Fibroblast of the aortic adventitia (primary cell): ENCODE measurements around the gene ENTPD6. TPM values are rescaled to one million over a fixed set of nuclear protein-coding genes. Genes with fewer than 3 reads are reported as not detected.

Experiments used
- DNase-seq: peaks from one replicate; pipeline ENCODE4 v3.0.0-alpha.2; 2010; ENCODE audit warnings: low read depth
- H3K4me3 ChIP-seq: 2 replicates; pipeline ENCODE4 v1.5.1; 2011; ENCODE audit warnings: low read depth, mild to moderate bottlenecking, control low read depth, low read length, moderate library complexity
- total RNA-seq: library from RNA; depleted of rRNA; stranded (reverse); fragments of >200 nt; gene quantifications from 2 replicates; pipeline ENCODE4 v1.2.3, GENCODE V29; 2012; ENCODE audit warnings: low replicate concordance
- TF ChIP-seq, protein P1 (sequence below): IDR thresholded peaks from 2 replicates; pipeline ENCODE4 v1.5.1; 2011; ENCODE audit warnings: mild to moderate bottlenecking, low read length, control low read depth, inconsistent platforms; ENCODE audit not compliant: insufficient read depth

The ENTPD6 gene
- total RNA-seq, 1 donor = 40.5 TPM

DNA sequence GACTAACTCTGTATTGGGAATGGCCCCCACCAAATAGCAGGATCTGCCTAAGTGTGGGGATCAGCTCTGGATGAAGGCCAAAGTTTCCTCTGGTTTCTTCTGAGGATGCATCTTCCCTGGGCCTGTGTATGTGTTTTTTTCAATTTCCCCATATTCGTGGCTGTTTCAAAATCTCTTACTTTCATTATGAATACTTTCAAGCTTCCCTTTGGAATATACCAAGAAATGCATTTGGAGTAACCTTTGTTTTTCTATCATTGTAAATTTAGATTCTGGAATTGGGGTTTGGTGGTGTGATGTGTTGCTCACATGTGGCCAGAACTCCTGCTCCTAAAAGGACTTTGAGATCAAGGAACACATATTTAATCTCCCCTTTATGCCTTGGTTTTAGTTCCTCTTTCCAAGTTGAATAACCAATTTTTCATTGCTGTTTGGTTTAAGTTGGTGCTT is 8.4 kb downstream of the ENTPD6 start:
- no peak for DNase-seq
- H3K4me3 ChIP-seq = no peak overlapping the region
- TF ChIP-seq, protein P1, sequence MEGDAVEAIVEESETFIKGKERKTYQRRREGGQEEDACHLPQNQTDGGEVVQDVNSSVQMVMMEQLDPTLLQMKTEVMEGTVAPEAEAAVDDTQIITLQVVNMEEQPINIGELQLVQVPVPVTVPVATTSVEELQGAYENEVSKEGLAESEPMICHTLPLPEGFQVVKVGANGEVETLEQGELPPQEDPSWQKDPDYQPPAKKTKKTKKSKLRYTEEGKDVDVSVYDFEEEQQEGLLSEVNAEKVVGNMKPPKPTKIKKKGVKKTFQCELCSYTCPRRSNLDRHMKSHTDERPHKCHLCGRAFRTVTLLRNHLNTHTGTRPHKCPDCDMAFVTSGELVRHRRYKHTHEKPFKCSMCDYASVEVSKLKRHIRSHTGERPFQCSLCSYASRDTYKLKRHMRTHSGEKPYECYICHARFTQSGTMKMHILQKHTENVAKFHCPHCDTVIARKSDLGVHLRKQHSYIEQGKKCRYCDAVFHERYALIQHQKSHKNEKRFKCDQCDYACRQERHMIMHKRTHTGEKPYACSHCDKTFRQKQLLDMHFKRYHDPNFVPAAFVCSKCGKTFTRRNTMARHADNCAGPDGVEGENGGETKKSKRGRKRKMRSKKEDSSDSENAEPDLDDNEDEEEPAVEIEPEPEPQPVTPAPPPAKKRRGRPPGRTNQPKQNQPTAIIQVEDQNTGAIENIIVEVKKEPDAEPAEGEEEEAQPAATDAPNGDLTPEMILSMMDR = no peak

DNA sequence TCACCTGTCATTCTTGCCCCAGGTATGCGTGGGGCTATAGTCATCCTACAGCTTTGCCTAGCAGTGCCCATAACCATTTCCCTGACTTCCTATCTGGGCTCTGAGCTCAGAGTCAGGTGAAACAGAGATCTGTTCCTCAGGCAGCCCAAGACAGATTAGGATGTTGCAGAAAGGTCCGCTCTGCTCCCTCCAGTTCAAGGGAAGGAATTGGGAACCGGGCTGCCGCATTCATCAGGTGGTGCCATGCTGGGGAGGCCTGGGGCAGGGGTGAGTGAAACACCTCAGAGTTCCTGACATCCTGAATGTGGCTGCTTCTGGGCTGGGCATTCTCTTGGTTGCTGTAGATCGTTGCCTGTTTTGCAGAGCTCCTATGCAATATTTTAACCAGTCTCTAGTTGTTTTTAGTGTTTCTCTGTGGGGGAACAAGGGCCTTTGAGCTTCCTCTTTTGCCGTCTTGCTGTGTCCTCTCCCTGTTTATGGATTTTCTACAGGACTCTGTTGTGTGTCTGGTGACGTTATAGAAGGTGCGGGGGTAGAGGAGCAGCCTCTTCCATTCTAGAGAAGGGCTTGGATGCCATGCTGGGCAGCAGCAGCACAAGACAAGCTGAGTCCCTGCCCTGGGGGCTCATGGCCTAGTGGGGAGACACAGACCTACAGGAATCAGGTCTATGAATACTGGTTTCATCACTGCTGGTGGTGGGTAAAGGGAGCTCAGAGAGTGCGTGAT is 9.2 kb downstream of the ENTPD6 start:
- H3K4me3 ChIP-seq = no peak overlapping the region
- DNase-seq = no peak
- TF ChIP-seq, protein P1 = no peak

DNA sequence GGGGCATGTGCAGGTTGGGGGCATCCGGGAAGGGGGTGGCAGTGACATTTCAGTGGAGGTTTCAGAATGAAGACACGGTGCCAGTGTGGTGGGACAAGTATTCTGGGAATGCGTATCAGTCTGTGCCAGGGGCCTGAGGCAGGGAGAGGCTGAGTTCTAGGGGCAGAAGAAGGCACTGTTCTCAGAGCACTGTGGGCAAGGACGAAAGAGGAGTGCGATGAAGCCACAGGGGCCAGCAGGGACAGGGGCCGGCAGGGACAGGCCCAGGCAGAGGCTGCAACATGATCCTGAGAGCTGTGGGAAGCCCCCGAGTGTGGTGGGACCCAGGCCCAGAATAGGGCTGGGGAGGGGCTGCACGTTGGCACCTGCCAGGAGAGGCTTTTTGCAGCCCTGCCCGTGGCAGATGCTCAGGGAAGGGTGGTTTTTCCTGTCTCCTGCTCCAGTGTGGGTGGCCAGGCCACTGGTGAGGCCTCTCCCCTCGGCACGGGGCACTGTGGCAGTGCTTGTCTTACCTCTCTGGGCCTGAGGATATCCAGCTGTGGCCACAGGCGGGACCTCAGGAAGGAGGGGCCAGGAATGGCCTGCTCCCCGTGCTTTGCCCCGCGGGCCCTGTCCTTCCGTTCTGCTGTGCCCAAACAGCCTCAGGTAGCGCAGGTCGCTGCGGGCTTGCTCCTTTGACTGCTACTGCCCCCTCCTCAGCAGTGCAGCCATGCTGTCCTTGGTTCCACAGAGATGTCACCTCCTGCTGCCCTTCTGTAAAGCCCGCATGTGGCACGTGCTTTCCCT is 10.0 kb downstream of the ENTPD6 start:
- no peak for DNase-seq
- no peak overlapping the region for H3K4me3 ChIP-seq
- TF ChIP-seq, protein P1 = no peak

DNA sequence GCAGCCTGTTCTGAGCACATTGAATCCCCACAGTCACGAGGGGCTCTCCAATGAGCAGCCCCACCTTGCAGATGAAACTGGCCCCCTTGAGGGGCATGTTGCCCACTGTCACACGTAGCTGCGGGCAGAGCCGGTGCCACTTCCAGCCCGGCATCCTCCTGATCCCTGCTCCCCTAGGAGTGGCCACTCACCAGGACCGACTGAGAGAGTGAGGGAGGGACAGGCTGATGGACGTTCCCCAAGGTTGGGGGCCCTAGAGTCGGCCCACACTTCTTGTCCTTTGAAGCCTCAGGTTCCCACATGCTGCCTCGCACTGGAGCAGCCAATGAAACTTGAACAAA is 10.5 kb downstream of the ENTPD6 start:
- TF ChIP-seq, protein P1 = no peak
- DNase-seq = no peak
- H3K4me3 ChIP-seq = no peak overlapping the region

DNA sequence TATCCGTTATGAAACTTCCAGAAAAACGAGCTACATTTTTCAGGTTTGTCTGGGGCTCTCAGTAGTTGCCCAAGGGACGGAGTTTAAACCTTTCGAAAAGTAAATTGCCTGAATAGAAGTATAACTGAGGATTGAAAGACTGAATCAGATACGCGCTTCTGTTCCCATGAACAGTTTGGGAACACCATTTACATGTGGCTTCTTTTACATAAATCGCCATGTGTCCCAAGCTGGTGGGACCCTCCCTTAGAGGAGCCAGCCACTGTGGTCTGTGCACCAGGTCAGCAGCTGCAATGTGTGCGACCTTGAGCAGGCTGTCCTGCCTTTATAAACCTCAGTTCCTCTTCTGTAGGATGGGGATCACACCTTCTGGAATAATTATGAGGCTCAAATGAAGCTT is 11.0 kb downstream of the ENTPD6 start:
- no peak for DNase-seq
- H3K4me3 ChIP-seq = no peak overlapping the region
- TF ChIP-seq, protein P1 = no peak

DNA sequence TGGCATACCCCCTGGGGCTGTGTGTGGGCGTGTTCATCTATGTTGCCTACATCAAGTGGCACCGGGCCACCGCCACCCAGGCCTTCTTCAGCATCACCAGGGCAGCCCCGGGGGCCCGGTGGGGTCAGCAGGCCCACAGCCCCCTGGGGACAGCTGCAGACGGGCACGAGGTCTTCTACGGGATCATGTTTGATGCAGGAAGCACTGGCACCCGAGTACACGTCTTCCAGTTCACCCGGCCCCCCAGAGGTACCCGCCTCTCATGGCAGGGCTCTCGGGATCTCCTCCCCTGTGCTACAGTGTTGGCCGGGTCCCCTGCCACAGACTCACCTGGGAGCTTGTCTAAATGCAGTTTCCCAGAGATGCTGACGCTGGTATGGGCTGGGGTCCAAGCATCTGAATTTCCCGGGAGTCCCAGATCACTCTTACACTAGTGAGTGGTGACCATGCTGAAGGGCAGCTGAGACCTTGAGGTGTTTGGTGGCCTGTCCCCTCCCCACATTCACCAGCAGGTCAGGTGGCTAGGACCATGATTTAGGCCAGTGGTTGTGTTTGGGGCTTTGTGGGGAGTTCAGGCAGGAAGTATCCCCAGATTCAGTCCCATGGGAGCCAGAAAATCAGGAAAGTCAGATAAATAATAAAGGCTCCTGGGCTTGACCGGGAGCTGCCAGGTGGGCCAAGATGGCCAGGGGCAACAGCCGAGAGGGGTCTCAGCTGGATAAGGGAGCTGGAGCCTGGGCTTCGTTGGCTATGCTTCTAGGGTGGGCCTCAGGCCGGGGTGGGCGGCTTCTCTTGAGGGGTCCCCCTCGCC is 11.8 kb downstream of the ENTPD6 start:
- no peak for DNase-seq
- TF ChIP-seq, protein P1 = no peak
- H3K4me3 ChIP-seq = no peak overlapping the region
